GM23338 (cell line): Measurements from ENCODE around the gene SMR3B. TPM values are rescaled to one million over a fixed set of nuclear protein-coding genes. Genes with fewer than 3 reads are reported as not detected.

Experiments used
- ATAC-seq: fragments of 200-7000 bp; cut with Tn5 transposase; 3 replicates; pipeline ENCODE4 v1.9.1; 2020
- DNase-seq: peaks from one replicate; pipeline ENCODE4 v3.0.0-alpha.2; 2015; ENCODE audit warnings: low spot score
- H2AFZ ChIP-seq: fragments of 200-600 bp; sonication (generic); 2 replicates; pipeline ENCODE4 v1.8.0; 2016; ENCODE audit warnings: antibody characterized with exemption, mild to moderate bottlenecking, moderate library complexity
- H3F3A ChIP-seq: fragments of 200-600 bp; sonication (generic); replicated peaks from 2 replicates; pipeline ENCODE4 v1.8.0; 2017; ENCODE audit warnings: antibody characterized with exemption, mixed run types, low read depth
- H3K27ac ChIP-seq: fragments of 200-600 bp; sonication (generic); 2 replicates; pipeline ENCODE4 v1.6.1; 2016; ENCODE audit warnings: low read depth
- H3K27me3 ChIP-seq: fragments of 200-600 bp; sonication (generic); 2 replicates; pipeline ENCODE4 v1.8.0; 2016; ENCODE audit warnings: mild to moderate bottlenecking, mixed run types, moderate library complexity; ENCODE audit not compliant: insufficient read depth
- H3K36me3 ChIP-seq: fragments of 200-600 bp; sonication (generic); 2 replicates; pipeline ENCODE4 v1.8.0; 2016; ENCODE audit warnings: mild to moderate bottlenecking; ENCODE audit not compliant: insufficient read depth
- H3K4me1 ChIP-seq: fragments of 200-600 bp; sonication (generic); 2 replicates; pipeline ENCODE4 v1.8.0; 2016; ENCODE audit warnings: mild to moderate bottlenecking, moderate library complexity; ENCODE audit not compliant: insufficient read depth
- H3K4me2 ChIP-seq: fragments of 200-600 bp; sonication (generic); 2 replicates; pipeline ENCODE4 v1.7.1; 2017; ENCODE audit warnings: mixed run types
- H3K4me3 ChIP-seq: fragments of 200-600 bp; sonication (generic); 2 replicates; pipeline ENCODE4 v1.6.1; 2016; ENCODE audit warnings: mixed run types
- H3K79me2 ChIP-seq: fragments of 200-600 bp; sonication (generic); replicated peaks from 2 replicates; pipeline ENCODE4 v1.8.0; 2017; ENCODE audit warnings: mild to moderate bottlenecking; ENCODE audit not compliant: insufficient read depth
- H3K9me2 ChIP-seq: fragments of 200-600 bp; sonication (generic); 2 replicates; pipeline ENCODE4 v1.8.0; 2017; ENCODE audit not compliant: insufficient read depth
- H4K20me1 ChIP-seq: fragments of 200-600 bp; sonication (generic); replicated peaks from 2 replicates; pipeline ENCODE4 v1.8.0; 2017; ENCODE audit warnings: mild to moderate bottlenecking; ENCODE audit not compliant: insufficient read depth
- H3K27ac Mint-ChIP-seq: 2 replicates; pipeline ENCODE4 v1.8.0; 2020; ENCODE audit warnings: inconsistent platforms, mild to moderate bottlenecking, moderate library complexity, mixed read lengths
- H3K27me3 Mint-ChIP-seq: 3 replicates; pipeline ENCODE4 v1.8.0; 2022; ENCODE audit warnings: low read depth, mild to moderate bottlenecking, moderate library complexity, mixed read lengths, inconsistent platforms; ENCODE audit not compliant: insufficient read depth, poor library complexity
- H3K36me3 Mint-ChIP-seq: 3 replicates; pipeline ENCODE4 v1.8.0; 2021; ENCODE audit warnings: low read depth, mild to moderate bottlenecking, inconsistent platforms, moderate library complexity, mixed read lengths
- H3K4me1 Mint-ChIP-seq: 3 replicates; pipeline ENCODE4 v1.8.0; 2020; ENCODE audit warnings: mild to moderate bottlenecking, inconsistent platforms, mixed read lengths
- H3K4me3 Mint-ChIP-seq: 3 replicates; pipeline ENCODE4 v1.8.0; 2021; ENCODE audit warnings: moderate library complexity, mild to moderate bottlenecking, inconsistent platforms, mixed read lengths
- H3K9me3 Mint-ChIP-seq: 3 replicates; pipeline ENCODE4 v1.8.0; 2020; ENCODE audit warnings: moderate library complexity, mild to moderate bottlenecking, inconsistent platforms, mixed read lengths
- CTCF ChIP-seq, 2 experiments: fragments of 200-600 bp in 1 of 2; sonication (generic) in 1 of 2; conservative IDR thresholded peaks; 2 replicates each; pipeline versions ENCODE4 v1.5.1 to v1.6.1; 2016 to 2017; ENCODE audit warnings: antibody characterized with exemption in 2 of 2, low read depth in 2 of 2, mild to moderate bottlenecking in 2 of 2, moderate library complexity in 1 of 2
- ETS1 ChIP-seq: IDR thresholded peaks from 2 replicates; pipeline ENCODE4 v1.6.1; 2016; ENCODE audit warnings: antibody characterized with exemption
- EZH2 ChIP-seq: fragments of 200-600 bp; sonication (generic); IDR thresholded peaks from one replicate; pipeline ENCODE4 v1.8.0; 2017; ENCODE audit warnings: antibody characterized with exemption, mild to moderate bottlenecking, low read depth; ENCODE audit not compliant: unreplicated experiment
- EZH2phosphoT487 ChIP-seq: fragments of 200-600 bp; sonication (generic); IDR thresholded peaks from one replicate; pipeline ENCODE4 v1.8.1; 2018; ENCODE audit warnings: antibody characterized with exemption; ENCODE audit not compliant: unreplicated experiment
- NANOG ChIP-seq: IDR thresholded peaks from 2 replicates; pipeline ENCODE4 v1.6.1; 2016; ENCODE audit warnings: antibody characterized with exemption, borderline replicate concordance
- ZNF462 ChIP-seq: fragments of 250-450 bp; sonication (Bioruptor Pico); IDR thresholded peaks from 2 replicates; pipeline ENCODE4 v1.5.0; 2020; ENCODE audit warnings: mild to moderate bottlenecking, moderate library complexity
- polyA plus RNA-seq: library from polyadenylated mRNA; unstranded; fragments of >200 nt; fragmentation: Nextera tagmentation; extraction: Ambion mirVana; gene quantifications from 2 replicates; pipeline ENCODE4 v1.2.1, GENCODE V29; 2016
- total RNA-seq: library from RNA; depleted of rRNA; stranded (reverse); fragments of >200 nt; shearing (Covaris generic); gene quantifications from 2 replicates; pipeline ENCODE4 v1.2.3, GENCODE V29; 2014

Gene SMR3B
- total and polyA plus RNA-seq, 2 experiments from 2014 or later: not detected

- TF ChIP-seq ZNF462 (CRISPR knock-in tag): no peak
Measured at GRCh38 chr4:70365479-70365878, 17.5 kb upstream of the SMR3B start (continued).

DNA sequence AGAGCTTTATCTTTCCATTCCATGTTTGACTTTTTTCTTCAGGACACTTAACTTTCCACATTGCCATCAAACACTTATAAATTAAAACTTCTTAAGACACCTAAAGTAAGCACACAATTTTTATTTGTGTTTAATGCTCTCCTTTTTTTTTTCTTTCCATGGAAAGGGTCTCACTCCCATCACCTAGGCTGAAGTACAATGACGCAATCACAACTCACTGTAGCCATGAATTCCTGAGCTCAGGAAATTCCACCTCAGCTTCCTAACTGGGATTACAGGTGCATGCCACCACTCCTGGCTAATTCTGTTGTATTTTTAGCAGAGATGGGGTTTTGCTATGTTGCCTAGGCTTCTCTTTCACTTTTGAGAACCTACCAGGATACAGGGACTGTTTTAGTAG, 15.1 kb upstream of the SMR3B start:
- Histone ChIP-seq H2AFZ (no peak overlapping the region), H3K4me2 (no peak overlapping the region), H3K4me1 (no peaks in the 10 kb centered on the region), H3K9me2 (no peaks in the 10 kb centered on the region; the same call in 1 of the 2 replicates), H3F3A (no peaks in the 10 kb centered on the region), H3K36me3 (no peaks in the 10 kb centered on the region), H3K79me2 (no peaks in the 10 kb centered on the region), H4K20me1 (no peaks in the 10 kb centered on the region), H3K27me3 (no peaks in the 10 kb centered on the region), H3K4me3 (no peak overlapping the region), H3K27ac (no peak overlapping the region)
- Mint-ChIP-seq H3K4me1 (no peaks in the 10 kb centered on the region; the same call in 2 of the 3 replicates), H3K27me3 (no peaks in the 10 kb centered on the region), H3K36me3 (no peaks in the 10 kb centered on the region), H3K4me3 (no peak overlapping the region), H3K27ac (no peak overlapping the region), H3K9me3 (peaks cover 3% of the 10 kb centered on the region; the same call in 2 of the 3 replicates)
- DNase-seq: peak; percentile 40
- ATAC-seq: no peak
- TF ChIP-seq EZH2phosphoT487: no peak
- TF ChIP-seq EZH2: no peak
- TF ChIP-seq ZNF462 (CRISPR knock-in tag): no peak
- TF ChIP-seq ETS1: no peak
- TF ChIP-seq NANOG: no peak
- TF ChIP-seq CTCF (conservative IDR thresholded peaks at IDR 0.05; ENCODE audit: low read depth in 2 of 2): no peak
